GM12878 (cell line): ENCODE data around the gene ADGRD1. TPM values are rescaled to one million over a fixed set of nuclear protein-coding genes. Genes with fewer than 3 reads are reported as not detected.
A peak's percentile ranks its signal among the peaks of the same experiment; 100 is the strongest.

Source experiments
- BHLHE40 ChIP-seq, 2 experiments: fragments of 450-650 bp in 1 of 2; IDR thresholded peaks; 2 replicates each; pipeline ENCODE4 v1.6.1; 2011 to 2017; ENCODE audit warnings: low read depth in 2 of 2, borderline replicate concordance in 1 of 2, improper control_type of control experiment in 1 of 2, low read length in 1 of 2, mild to moderate bottlenecking in 1 of 2
- CBFB ChIP-seq: IDR thresholded peaks from 2 replicates; pipeline ENCODE4 v1.6.1; 2016; ENCODE audit warnings: antibody characterized with exemption, low read depth
- CBX5 ChIP-seq: sonication (generic); IDR thresholded peaks from 2 replicates; pipeline ENCODE4 v1.6.1; 2016; ENCODE audit warnings: low read depth, moderate library complexity, mild to moderate bottlenecking, inconsistent platforms
- ESRRA ChIP-seq: IDR thresholded peaks from 2 replicates; pipeline ENCODE4 v1.6.1; 2012; ENCODE audit warnings: mild to moderate bottlenecking, low read length, improper control_type of control experiment
- FOXM1 ChIP-seq: IDR thresholded peaks from 2 replicates; pipeline ENCODE4 v1.6.1; 2012; ENCODE audit warnings: low read depth, mild to moderate bottlenecking, inconsistent platforms, low read length, moderate library complexity
- GATAD2B ChIP-seq: fragments of 450-650 bp; conservative IDR thresholded peaks from 2 replicates; pipeline ENCODE4 v1.6.1; 2017; ENCODE audit warnings: low read depth, mild to moderate bottlenecking, moderate library complexity
- MTA2 ChIP-seq: fragments of 450-650 bp; IDR thresholded peaks from 2 replicates; pipeline ENCODE4 v1.6.1; 2016; ENCODE audit warnings: low read depth, mild to moderate bottlenecking, moderate library complexity
- NR2C2 ChIP-seq: IDR thresholded peaks from 2 replicates; pipeline ENCODE4 v1.6.1; 2011; ENCODE audit warnings: borderline replicate concordance, low read depth; ENCODE audit not compliant: control insufficient read depth, insufficient read length
- POLR2AphosphoS5 ChIP-seq: IDR thresholded peaks from 2 replicates; pipeline ENCODE4 v1.6.1; 2011; ENCODE audit warnings: mild to moderate bottlenecking, low read length, inconsistent platforms
- SPI1 ChIP-seq: IDR thresholded peaks from 2 replicates; pipeline ENCODE4 v1.6.1; 2011; ENCODE audit warnings: low read depth, mild to moderate bottlenecking, low read length, moderate library complexity, borderline replicate concordance; ENCODE audit not compliant: insufficient read depth
- TCF3 ChIP-seq: IDR thresholded peaks from 2 replicates; pipeline ENCODE4 v1.6.1; 2012; ENCODE audit warnings: low read depth, mild to moderate bottlenecking, low read length, borderline replicate concordance; ENCODE audit not compliant: insufficient read depth
- TCF7 ChIP-seq: IDR thresholded peaks from 2 replicates; pipeline ENCODE4 v1.6.1; 2014; ENCODE audit warnings: antibody characterized with exemption, borderline replicate concordance
- WRNIP1 ChIP-seq: IDR thresholded peaks from 2 replicates; pipeline ENCODE4 v1.6.1; 2011; ENCODE audit warnings: low read depth, low read length, improper control_type of control experiment, borderline replicate concordance
- YY1 ChIP-seq: IDR thresholded peaks from 2 replicates; pipeline ENCODE4 v1.6.1; 2011; ENCODE audit warnings: low read depth, mild to moderate bottlenecking, low read length
- ZNF24 ChIP-seq: fragments of 450-650 bp; IDR thresholded peaks from 2 replicates; pipeline ENCODE4 v1.6.1; 2017; ENCODE audit warnings: antibody characterized with exemption, mild to moderate bottlenecking
- ZNF622 ChIP-seq: fragments of 450-650 bp; IDR thresholded peaks from 2 replicates; pipeline ENCODE4 v1.6.1; 2017; ENCODE audit warnings: mild to moderate bottlenecking, inconsistent platforms
- polyA plus RNA-seq, 11 experiments: library from polyadenylated mRNA; depleted of rRNA in 4 of 11; unstranded in 6 of 11; stranded (reverse) in 5 of 11; fragments of >200 nt; fragmentation: Nextera tagmentation in 4 of 11; fragmentation: Illumina TruSeq in 1 of 11; extraction: Ambion mirVana in 4 of 11; extraction: Trizol in 1 of 11; gene quantifications; 1 replicate in 1 of 11; 2 replicates in 10 of 11; pipeline versions ENCODE4 v1.2.1 to v1.2.3, GENCODE V29; 2011 to 2016; ENCODE audit warnings: inconsistent platforms in 2 of 11, missing spikeins in 2 of 11, low read depth in 1 of 11
- total RNA-seq, 4 experiments: library from RNA; depleted of rRNA in 3 of 4; stranded (reverse); fragments of >200 nt in 3 of 4; fragmentation: Illumina TruSeq in 1 of 4; extraction: Trizol in 1 of 4; gene quantifications; 2 replicates each; pipeline versions ENCODE4 v1.2.1 to v1.2.3, GENCODE V29; 2013 to 2021
- TF ChIP-seq, protein P1 (sequence below): fragments of 450-650 bp; IDR thresholded peaks from 2 replicates; pipeline ENCODE4 v1.6.1; 2016; ENCODE audit warnings: mild to moderate bottlenecking
- TF ChIP-seq, protein P2 (sequence below): IDR thresholded peaks from 2 replicates; pipeline ENCODE4 v1.6.1; 2012; ENCODE audit warnings: low read length, inconsistent platforms
- TF ChIP-seq, protein P3 (sequence below): fragments of 150-350 bp; IDR thresholded peaks from 2 replicates; pipeline ENCODE4 v1.6.1; 2016; ENCODE audit warnings: low read depth, low read length
- TF ChIP-seq, protein P4 (sequence below): fragments of 450-650 bp; IDR thresholded peaks from 2 replicates; pipeline ENCODE4 v1.6.1; 2017; ENCODE audit warnings: low read depth, mild to moderate bottlenecking, moderate library complexity
- TF ChIP-seq, protein P5 (sequence below): fragments of 450-650 bp; IDR thresholded peaks from 2 replicates; pipeline ENCODE4 v1.6.1; 2014; ENCODE audit warnings: mild to moderate bottlenecking

The ADGRD1 gene
- total and polyA plus RNA-seq, 10 of the 15 experiments (the other 5 are each of a cell fraction or from before 2014, with no cell fraction given) = 0.15 to 12.7 (median 1.2) TPM

DNA sequence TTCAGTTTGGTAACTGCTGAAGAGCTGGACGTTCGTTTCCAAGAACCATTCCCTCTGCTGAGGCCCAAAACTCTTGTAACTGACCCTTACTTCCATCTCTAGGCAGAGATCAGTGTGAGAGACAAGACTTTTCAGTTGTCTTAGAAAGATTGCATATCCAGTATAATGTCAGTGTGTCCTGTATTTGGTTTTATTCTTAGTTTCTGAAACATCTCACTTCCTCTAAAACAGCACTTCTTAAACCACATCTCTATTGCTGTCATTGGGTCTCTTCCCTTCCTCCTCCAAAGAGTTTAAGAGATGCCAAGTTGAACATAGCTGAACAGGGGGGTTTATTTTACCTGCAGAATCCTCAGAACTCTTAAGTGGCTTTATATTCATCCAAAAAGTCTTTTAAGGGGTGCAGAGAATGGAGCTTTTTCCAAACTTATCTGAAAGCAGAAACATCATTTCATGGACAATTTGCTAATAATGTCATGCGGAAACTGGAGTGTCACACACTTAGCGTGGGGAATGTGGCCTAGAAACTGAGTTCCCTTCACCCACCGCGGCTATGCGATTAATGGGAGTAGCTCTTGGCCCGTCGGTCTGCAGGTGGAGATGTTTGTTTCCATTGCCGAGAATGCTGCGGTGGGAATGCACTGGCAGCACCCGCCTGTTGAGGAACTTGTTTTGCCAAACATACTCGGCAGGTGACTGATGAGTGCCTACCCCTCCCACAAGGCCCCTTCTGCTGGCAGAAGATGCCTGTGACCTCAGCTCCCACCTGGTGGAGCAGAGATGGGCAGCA lies 148.2 kb downstream of the ADGRD1 start (continued):
- TF ChIP-seq WRNIP1 = no peak
- TF ChIP-seq NR2C2 = no peak
- no peak for TF ChIP-seq ZNF24
- peak; percentile 79; the same call in 1 of the 2 replicates for TF ChIP-seq CBX5
- TF ChIP-seq ESRRA = no peak
- TF ChIP-seq, protein P1, sequence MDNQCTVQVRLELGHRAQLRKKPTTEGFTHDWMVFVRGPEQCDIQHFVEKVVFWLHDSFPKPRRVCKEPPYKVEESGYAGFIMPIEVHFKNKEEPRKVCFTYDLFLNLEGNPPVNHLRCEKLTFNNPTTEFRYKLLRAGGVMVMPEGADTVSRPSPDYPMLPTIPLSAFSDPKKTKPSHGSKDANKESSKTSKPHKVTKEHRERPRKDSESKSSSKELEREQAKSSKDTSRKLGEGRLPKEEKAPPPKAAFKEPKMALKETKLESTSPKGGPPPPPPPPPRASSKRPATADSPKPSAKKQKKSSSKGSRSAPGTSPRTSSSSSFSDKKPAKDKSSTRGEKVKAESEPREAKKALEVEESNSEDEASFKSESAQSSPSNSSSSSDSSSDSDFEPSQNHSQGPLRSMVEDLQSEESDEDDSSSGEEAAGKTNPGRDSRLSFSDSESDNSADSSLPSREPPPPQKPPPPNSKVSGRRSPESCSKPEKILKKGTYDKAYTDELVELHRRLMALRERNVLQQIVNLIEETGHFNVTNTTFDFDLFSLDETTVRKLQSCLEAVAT = peak; percentile 96
- no peak for TF ChIP-seq ZNF622
- no peak for TF ChIP-seq TCF7
- peak; percentile 69; the same call in 1 of the 2 replicates for TF ChIP-seq MTA2
- TF ChIP-seq, protein P2, sequence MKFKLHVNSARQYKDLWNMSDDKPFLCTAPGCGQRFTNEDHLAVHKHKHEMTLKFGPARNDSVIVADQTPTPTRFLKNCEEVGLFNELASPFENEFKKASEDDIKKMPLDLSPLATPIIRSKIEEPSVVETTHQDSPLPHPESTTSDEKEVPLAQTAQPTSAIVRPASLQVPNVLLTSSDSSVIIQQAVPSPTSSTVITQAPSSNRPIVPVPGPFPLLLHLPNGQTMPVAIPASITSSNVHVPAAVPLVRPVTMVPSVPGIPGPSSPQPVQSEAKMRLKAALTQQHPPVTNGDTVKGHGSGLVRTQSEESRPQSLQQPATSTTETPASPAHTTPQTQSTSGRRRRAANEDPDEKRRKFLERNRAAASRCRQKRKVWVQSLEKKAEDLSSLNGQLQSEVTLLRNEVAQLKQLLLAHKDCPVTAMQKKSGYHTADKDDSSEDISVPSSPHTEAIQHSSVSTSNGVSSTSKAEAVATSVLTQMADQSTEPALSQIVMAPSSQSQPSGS = peak; percentile 71; the same call in 1 of the 2 replicates
- TF ChIP-seq, protein P3, sequence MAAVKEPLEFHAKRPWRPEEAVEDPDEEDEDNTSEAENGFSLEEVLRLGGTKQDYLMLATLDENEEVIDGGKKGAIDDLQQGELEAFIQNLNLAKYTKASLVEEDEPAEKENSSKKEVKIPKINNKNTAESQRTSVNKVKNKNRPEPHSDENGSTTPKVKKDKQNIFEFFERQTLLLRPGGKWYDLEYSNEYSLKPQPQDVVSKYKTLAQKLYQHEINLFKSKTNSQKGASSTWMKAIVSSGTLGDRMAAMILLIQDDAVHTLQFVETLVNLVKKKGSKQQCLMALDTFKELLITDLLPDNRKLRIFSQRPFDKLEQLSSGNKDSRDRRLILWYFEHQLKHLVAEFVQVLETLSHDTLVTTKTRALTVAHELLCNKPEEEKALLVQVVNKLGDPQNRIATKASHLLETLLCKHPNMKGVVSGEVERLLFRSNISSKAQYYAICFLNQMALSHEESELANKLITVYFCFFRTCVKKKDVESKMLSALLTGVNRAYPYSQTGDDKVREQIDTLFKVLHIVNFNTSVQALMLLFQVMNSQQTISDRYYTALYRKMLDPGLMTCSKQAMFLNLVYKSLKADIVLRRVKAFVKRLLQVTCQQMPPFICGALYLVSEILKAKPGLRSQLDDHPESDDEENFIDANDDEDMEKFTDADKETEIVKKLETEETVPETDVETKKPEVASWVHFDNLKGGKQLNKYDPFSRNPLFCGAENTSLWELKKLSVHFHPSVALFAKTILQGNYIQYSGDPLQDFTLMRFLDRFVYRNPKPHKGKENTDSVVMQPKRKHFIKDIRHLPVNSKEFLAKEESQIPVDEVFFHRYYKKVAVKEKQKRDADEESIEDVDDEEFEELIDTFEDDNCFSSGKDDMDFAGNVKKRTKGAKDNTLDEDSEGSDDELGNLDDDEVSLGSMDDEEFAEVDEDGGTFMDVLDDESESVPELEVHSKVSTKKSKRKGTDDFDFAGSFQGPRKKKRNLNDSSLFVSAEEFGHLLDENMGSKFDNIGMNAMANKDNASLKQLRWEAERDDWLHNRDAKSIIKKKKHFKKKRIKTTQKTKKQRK = no peak
- peak in 1 of 2 experiments; percentile 5; a peak in 2 of 4 replicates for TF ChIP-seq BHLHE40 (IDR thresholded peaks at IDR 0.05; ENCODE audit: borderline replicate concordance in 1 of 2, low read depth in 2 of 2, low read length in 1 of 2)
- TF ChIP-seq CBFB = peak; percentile 66
- TF ChIP-seq FOXM1 = peak; percentile 73; the same call in 1 of the 2 replicates
- no peak for TF ChIP-seq TCF3
- TF ChIP-seq YY1 = no peak
- no peak for TF ChIP-seq GATAD2B
- TF ChIP-seq, protein P4, sequence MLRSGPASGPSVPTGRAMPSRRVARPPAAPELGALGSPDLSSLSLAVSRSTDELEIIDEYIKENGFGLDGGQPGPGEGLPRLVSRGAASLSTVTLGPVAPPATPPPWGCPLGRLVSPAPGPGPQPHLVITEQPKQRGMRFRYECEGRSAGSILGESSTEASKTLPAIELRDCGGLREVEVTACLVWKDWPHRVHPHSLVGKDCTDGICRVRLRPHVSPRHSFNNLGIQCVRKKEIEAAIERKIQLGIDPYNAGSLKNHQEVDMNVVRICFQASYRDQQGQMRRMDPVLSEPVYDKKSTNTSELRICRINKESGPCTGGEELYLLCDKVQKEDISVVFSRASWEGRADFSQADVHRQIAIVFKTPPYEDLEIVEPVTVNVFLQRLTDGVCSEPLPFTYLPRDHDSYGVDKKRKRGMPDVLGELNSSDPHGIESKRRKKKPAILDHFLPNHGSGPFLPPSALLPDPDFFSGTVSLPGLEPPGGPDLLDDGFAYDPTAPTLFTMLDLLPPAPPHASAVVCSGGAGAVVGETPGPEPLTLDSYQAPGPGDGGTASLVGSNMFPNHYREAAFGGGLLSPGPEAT = peak; percentile 66; the same call in 1 of the 2 replicates
- TF ChIP-seq, protein P5, sequence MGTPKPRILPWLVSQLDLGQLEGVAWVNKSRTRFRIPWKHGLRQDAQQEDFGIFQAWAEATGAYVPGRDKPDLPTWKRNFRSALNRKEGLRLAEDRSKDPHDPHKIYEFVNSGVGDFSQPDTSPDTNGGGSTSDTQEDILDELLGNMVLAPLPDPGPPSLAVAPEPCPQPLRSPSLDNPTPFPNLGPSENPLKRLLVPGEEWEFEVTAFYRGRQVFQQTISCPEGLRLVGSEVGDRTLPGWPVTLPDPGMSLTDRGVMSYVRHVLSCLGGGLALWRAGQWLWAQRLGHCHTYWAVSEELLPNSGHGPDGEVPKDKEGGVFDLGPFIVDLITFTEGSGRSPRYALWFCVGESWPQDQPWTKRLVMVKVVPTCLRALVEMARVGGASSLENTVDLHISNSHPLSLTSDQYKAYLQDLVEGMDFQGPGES = no peak
- no peak for TF ChIP-seq POLR2AphosphoS5
- TF ChIP-seq SPI1 = peak; percentile 99
